ENCODE data around the gene BMS1. TPM values are rescaled to one million over a fixed set of nuclear protein-coding genes. Genes with fewer than 3 reads are reported as not detected.

BMS1 gene
- total and polyA plus RNA-seq, 7 donors, result 5.4 to 14.3 (median 12.2) TPM

- Histone ChIP-seq H3K4me3 (no peak overlapping the region), H3K9me3 (no peaks in the 10 kb centered on the region), H3K27me3 (peaks cover 0 to 18% (median 0%) of the 10 kb centered on the region in 3 donors), H3K27ac (no peak overlapping the region), H3K36me3 (no peaks in the 10 kb centered on the region), H3K4me1 (peaks cover 0 to 10% (median 4%) of the 10 kb centered on the region in 4 donors)
- intact Hi-C loops (cut with DNase I), result no loop called here
- 44 to 60% methylated on average over 12 of the region's 12 CpGs for WGBS, 2 donors
- no peak for DNase-seq
- TF ChIP-seq POLR2AphosphoS5 (IDR thresholded peaks at IDR 0.05), result no peak
- no peak for TF ChIP-seq CTCF (IDR thresholded peaks at IDR 0.05)
- no peak for TF ChIP-seq EP300 (IDR thresholded peaks at IDR 0.05)
- no peak for TF ChIP-seq POLR2A (IDR thresholded peaks at IDR 0.05)
Measured at GRCh38 chr10:42875798-42876341, 93.3 kb downstream of the BMS1 start.

DNA sequence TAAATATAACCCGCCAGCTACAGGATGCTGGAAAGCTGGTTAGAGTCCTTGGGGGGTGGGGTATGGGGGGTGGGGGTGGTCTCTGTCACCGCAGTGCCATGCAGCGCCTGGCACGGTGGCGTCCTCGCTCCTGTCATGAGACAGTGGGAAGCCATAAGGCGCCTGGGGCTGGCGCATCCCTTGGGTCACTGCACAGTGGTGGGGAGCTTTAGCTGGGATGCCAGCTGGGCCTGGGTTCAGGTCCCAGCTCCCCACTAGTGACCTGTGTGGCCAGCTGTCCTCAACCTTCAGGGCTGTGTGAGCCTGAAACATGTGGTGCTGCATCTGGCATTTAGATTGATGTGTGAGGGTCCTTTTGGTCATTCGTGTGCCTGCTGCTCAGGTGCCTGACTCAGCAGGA is 93.9 kb downstream of the BMS1 start:
- WGBS, 2 donors, result 89% methylated on average over 9 of the region's 9 CpGs
- TF ChIP-seq CTCF (IDR thresholded peaks at IDR 0.05) (no peak), POLR2A (IDR thresholded peaks at IDR 0.05) (no peak), EP300 (IDR thresholded peaks at IDR 0.05) (no peak), POLR2AphosphoS5 (IDR thresholded peaks at IDR 0.05) (no peak)
- DNase-seq, result no peak
- H3K27ac ChIP-seq, result no peak overlapping the region
- no peak overlapping the region for H3K4me3 ChIP-seq
- H3K9me3 ChIP-seq, result no peaks in the 10 kb centered on the region
- H3K4me1 ChIP-seq, result peaks cover 0 to 10% (median 4%) of the 10 kb centered on the region in 4 donors
- no peaks in the 10 kb centered on the region for H3K36me3 ChIP-seq
- intact Hi-C loops (cut with DNase I), result no loop called here
- H3K27me3 ChIP-seq, result peaks cover 0 to 18% (median 0%) of the 10 kb centered on the region in 3 donors

DNA sequence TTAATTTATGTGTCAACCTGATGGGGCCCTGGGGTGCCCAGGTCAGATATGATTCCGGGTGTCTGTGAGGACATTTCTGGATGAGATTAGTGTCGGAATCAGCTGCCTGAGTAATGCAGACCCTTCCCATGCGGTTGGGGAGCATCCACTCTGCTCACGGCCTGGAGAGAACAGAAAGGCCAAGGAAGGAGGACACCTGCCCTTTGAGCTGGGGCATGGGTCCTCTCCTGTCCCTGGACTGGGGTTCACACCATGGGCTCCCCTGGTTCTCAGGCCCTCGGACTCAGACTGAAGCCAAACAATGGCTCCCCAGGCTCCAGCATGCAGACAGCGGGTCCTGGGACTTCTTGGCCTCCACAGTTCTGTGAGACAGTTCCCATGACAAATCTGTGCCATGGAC is 94.3 kb downstream of the BMS1 start:
- 83 to 91% methylated on average over 6 of the region's 6 CpGs for WGBS, 2 donors
- DNase-seq, result no peak
- intact Hi-C loops (cut with DNase I), result no loop called here
- Histone ChIP-seq H3K36me3 (no peaks in the 10 kb centered on the region), H3K4me3 (no peak overlapping the region), H3K27ac (no peak overlapping the region), H3K4me1 (peaks cover 0 to 10% (median 4%) of the 10 kb centered on the region in 4 donors), H3K27me3 (peaks cover 0 to 18% (median 0%) of the 10 kb centered on the region in 3 donors), H3K9me3 (no peaks in the 10 kb centered on the region)
- TF ChIP-seq POLR2A (IDR thresholded peaks at IDR 0.05) (no peak), POLR2AphosphoS5 (IDR thresholded peaks at IDR 0.05) (no peak), CTCF (IDR thresholded peaks at IDR 0.05) (no peak), EP300 (IDR thresholded peaks at IDR 0.05) (no peak)

DNA sequence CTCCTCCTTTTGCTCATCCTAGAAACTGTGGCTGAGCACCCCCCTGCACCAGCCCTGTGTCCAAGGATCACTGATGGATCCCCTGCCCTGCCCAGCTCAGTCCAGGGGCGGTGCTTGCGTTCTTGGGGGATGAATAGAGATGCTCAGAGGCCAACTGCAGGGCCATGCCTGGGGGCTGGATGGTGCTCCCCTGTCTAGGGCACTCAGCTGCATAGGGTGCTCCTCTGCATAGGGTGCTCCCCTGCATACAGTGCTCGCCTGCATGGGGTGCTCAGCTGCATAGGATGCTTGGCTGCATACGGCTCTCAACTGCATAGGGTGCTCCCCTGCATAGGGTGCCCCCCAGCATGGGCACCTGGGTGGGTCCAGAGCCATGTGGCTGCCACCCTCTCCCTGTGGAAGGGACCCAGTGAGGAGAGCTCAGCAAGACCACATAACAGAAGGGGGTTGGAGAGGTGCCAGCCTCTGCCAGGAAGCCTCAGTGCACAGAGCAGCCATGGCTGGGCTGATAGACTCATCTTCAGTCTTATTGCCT is 95.0 kb downstream of the BMS1 start:
- no peaks in the 10 kb centered on the region for H3K36me3 ChIP-seq
- TF ChIP-seq POLR2AphosphoS5 (IDR thresholded peaks at IDR 0.05) (no peak), POLR2A (IDR thresholded peaks at IDR 0.05) (no peak), EP300 (IDR thresholded peaks at IDR 0.05) (no peak), CTCF (IDR thresholded peaks at IDR 0.05) (no peak)
- H3K27me3 ChIP-seq, result peaks cover 0 to 18% (median 0%) of the 10 kb centered on the region in 3 donors
- H3K4me3 ChIP-seq, result no peak overlapping the region
- whole genome bisulfite sequencing, 2 donors, result 72 to 78% methylated on average over 4 of the region's 4 CpGs
- H3K4me1 ChIP-seq, result peaks cover 0 to 10% (median 4%) of the 10 kb centered on the region in 4 donors
- H3K27ac ChIP-seq, result no peak overlapping the region
- peaks cover 0 to 3% (median 1%) of the 10 kb centered on the region in 4 donors for H3K9me3 ChIP-seq
- no peak for DNase-seq
- intact Hi-C loops (cut with DNase I), result no loop called here

Data from sigmoid colon (tissue), 7 donors.